ENCODE measurements around the gene USF2.

DNA sequence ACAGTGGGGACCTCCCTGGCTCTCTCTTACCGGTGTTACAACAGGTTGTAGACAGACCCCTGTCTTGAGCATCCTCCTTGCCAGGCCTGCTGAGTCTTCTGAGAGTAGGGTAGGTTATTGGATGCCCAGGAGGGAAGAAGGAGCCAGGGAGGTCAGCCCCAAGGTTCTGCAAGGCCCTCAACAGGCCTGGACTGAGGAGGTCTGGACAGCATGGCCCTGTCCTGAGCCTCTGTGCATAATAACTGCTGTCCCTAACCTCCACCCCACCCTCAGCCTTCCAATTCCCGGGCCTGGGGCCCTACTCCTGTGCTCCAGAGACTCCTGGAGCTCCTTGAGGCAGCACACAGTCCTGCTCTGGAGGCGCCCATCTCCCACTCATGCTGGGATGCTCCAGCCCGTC is 60.6 kb downstream of the USF2 start:
- TF ChIP-seq POLR2AphosphoS5 (IDR thresholded peaks at IDR 0.05; ENCODE audit: low read depth, low read length) = no peak
- TF ChIP-seq EP300 (IDR thresholded peaks at IDR 0.05; ENCODE audit: borderline replicate concordance in 1 of 2, low read depth in 1 of 2, low read length in 1 of 2) = no peak
- TF ChIP-seq PBX3 (IDR thresholded peaks at IDR 0.05) = no peak
- no peak for TF ChIP-seq SMC3 (IDR thresholded peaks at IDR 0.05; ENCODE audit: low read depth, low read length)
- TF ChIP-seq RXRA (IDR thresholded peaks at IDR 0.05; ENCODE audit: borderline replicate concordance, low read depth) = no peak
- no peak for TF ChIP-seq EZH2phosphoT487 (IDR thresholded peaks at IDR 0.05; ENCODE audit: borderline replicate concordance, low read depth)
- TF ChIP-seq, protein P1, sequence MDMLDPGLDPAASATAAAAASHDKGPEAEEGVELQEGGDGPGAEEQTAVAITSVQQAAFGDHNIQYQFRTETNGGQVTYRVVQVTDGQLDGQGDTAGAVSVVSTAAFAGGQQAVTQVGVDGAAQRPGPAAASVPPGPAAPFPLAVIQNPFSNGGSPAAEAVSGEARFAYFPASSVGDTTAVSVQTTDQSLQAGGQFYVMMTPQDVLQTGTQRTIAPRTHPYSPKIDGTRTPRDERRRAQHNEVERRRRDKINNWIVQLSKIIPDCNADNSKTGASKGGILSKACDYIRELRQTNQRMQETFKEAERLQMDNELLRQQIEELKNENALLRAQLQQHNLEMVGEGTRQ (IDR thresholded peaks at IDR 0.05; ENCODE audit: borderline replicate concordance, low read depth, low read length) = no peak
- no peak for TF ChIP-seq USF1 (IDR thresholded peaks at IDR 0.05; ENCODE audit: borderline replicate concordance, low read depth)
- TF ChIP-seq FOXJ3 (CRISPR knock-in tag; IDR thresholded peaks at IDR 0.05) = no peak
- no peak for TF ChIP-seq CTCF (IDR thresholded peaks at IDR 0.05)
- no peak for TF ChIP-seq YY1 (IDR thresholded peaks at IDR 0.05; ENCODE audit: low read depth)
- TF ChIP-seq RAD21 (IDR thresholded peaks at IDR 0.05; ENCODE audit: low read length) = no peak
- TF ChIP-seq NFIC (IDR thresholded peaks at IDR 0.05; ENCODE audit: borderline replicate concordance) = no peak
- no peak for TF ChIP-seq ZBTB33 (IDR thresholded peaks at IDR 0.05; ENCODE audit: borderline replicate concordance, low read depth)
